Midbrain (tissue), 1 donor: ENCODE results near the gene ACTL7A.

Source experiments
- DNase-seq: peaks from one replicate; lab custom pipeline; 2025; lab: John Stamatoyannopoulos, UW

The ACTL7A gene

DNA sequence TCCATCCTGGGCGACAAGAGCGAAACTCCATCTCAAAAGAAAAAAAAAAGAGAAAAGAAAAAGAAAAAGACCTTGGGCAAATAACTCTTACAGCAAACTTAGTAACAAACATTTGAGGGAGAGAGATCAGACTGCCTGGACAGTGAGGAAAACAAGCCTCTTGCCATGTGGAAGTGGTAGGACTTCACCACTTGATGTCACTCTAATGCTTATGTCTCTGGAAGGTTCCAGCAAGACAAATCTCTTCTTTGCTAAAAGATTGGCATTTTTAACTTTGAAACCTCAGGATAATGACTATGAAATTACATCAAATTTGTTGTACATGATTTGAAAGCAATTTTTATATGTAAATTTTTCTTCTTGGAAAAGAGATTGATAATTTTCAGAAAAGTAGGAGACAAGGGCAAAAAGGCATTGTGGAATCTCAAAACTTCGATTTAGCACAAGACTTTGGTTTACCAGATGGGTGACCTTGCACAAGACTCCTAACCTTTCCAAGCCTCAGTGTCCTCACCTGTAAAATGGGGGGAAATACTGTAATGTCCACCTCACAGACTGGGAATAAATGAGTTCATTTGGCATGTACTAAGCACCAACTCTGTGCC lies 11.7 kb upstream of the ACTL7A start:
- peak; percentile 10 for DNase-seq

GRCh38 chr9:108851138-108851537 lies 10.9 kb upstream of the ACTL7A start:
- DNase-seq = no peak

DNA sequence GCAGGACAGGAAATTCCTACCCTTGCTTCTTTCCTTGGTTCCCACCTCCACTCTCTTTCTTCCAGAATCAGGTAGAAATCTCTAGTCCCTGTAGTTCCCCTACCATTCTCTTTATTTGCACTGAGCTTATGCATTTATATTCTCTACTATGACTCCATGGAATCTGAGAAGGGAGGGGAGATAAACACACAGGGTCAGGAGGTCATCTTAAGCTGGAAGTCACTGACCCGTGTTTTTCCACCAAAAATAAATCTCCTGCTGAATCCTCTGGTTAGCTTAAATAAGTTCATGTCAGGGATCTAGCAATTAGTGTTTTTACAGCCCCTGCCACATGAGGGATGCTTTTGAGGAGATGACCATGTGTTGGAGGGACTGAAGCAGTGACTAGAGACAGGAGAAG lies 10.0 kb upstream of the ACTL7A start:
- no peak for DNase-seq

DNA sequence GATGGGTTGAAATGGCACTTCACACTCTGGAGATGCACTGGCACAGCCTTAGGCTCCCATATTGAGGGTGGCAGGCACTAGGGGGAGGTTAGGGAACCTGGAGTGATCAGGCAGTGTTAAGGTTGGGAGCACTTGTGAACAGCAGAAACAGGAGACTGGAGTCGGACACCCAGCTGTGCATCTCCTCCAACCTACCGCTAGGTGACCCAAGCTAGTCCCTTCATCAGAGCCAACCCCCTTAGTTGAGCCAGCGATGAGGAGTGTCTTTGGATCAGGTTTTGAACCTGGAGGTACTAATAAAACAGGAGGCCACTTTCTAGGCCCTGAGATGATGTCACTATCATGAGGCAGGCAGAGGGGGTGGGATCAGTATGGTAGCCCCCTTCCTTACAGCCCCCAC lies 8.0 kb upstream of the ACTL7A start:
- DNase-seq = no peak

- no peak for DNase-seq
Measured at GRCh38 chr9:108854641-108855528, 7.2 kb upstream of the ACTL7A start.

GRCh38 chr9:108855529-108855886 lies 6.6 kb upstream of the ACTL7A start:
- DNase-seq = no peak

- no peak for DNase-seq
Measured at GRCh38 chr9:108855888-108856287, 6.2 kb upstream of the ACTL7A start, which contains the start of gene ACTL7B. Gene ACTL7B, minus strand, starts transcription at chr9:108855986. Its CDS starts 56 bp downstream, at chr9:108855930.

DNA sequence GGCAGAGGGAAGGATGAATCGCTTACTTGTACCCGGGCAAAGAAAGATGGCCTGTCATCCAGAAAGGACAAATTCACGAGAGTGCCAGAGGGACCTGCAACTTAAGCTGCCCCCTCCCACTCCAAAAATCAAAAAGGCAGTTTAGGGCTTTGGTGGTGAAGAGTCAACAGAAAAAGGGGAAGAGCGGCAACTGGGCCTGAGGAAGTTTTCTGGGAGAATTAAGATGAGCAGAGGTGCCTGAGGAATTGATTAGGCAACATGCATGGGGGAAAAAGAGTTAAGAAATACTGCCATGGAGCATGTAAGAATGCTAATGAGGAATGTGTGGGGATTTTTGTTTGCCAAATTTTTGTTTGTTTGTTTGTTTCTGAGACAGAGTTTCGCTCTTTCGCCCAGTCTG lies 4.5 kb upstream of the ACTL7A start:
- no peak for DNase-seq

DNA sequence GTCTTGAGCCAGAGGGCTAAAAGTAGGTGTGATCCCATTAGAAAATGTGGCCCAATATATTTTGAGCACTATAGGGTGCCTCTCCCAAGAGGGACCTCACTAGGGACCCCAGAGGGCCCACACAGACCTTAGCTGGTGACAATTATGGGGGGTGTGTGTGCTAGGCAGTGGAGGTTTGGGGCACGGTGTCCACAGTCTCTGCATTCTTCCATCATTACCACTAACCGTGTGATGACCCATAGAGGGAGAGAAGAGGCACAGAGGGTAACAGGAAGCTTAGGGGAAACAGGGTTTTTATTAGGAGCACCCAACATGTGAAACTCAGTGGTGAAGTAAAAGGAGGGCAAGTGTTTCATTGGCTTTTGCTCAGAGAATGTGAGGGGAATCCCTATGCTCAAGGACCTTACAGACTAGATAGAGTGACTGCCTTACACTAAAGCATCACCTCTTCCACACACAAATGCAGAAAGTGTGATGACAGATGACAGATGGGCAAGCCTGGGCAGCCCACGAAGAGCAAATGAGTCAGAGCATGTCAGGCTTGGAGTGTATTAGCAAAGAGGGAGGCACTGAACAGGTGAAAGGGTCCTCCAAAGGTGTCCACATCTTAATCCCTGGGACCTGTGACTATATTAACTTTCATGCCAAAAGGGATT lies 2.5 kb upstream of the ACTL7A start:
- DNase-seq = no peak

- DNase-seq = no peak
Measured at GRCh38 chr9:108860354-108860753, 1.7 kb upstream of the ACTL7A start.

GRCh38 chr9:108860764-108861163 lies 1.3 kb upstream of the ACTL7A start:
- DNase-seq = no peak

GRCh38 chr9:108861464-108861863 lies 602 bp upstream of the ACTL7A start:
- DNase-seq = no peak

DNA sequence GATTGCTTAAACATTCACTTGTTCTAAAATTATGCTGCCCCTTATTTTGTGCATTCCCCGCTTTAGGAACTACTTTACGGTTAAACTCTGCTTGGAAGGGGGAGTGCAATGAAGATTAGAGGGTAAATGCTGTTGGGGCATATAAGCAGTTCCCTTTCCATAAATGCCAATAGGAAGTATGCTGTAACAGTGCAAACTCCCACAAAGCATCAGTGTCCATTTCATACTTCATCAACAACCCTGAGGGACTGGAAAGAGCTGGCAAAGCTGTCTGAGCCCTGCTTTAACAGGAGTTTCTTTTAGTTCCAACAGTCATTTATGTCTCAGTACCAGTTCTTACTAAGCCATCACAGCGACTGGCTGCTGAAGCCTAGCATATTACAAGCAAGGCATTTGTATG lies 1.8 kb downstream of the ACTL7A start:
- no peak for DNase-seq

GRCh38 chr9:108864446-108864845 lies 2.4 kb downstream of the ACTL7A start:
- DNase-seq = no peak

DNA sequence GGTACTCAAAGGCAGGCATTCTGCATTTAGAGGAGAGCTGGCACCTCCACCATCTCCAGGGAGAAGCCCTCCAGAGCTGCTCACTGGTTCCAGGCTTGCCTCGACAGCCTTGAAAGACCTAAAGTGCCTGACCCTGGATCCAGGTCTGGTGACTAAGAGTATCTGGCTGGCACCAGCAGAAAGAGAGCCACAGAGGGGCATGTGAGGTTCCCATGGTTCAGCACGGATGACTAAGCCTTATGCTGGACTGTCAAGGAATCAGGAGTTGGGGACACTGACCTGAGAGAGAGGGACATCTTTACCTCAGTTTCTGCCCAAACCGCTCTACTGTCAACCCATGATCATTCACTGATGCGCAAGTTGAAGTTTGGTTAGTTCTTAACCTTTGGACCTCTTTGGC lies 3.0 kb downstream of the ACTL7A start:
- DNase-seq = no peak

DNA sequence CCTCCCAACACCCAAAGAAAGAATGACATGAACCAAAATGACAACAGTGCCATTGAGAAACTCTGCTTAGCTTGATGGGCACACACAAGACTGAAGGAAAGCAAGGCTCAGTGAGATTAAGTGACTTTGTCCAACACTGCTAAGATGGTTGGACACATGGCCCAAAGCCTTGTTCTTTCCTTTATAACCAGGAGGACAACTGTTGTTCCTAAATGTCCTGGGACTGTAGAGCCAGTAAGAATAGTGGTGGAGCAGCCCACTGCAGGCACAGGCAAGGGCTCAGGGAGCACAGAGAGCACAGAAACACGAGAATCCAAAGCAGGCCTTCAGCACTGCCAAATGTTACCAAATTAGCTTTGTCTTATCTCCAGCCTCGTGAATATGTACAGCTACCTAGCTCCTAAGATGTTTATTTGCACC lies 3.9 kb downstream of the ACTL7A start:
- no peak for DNase-seq

DNA sequence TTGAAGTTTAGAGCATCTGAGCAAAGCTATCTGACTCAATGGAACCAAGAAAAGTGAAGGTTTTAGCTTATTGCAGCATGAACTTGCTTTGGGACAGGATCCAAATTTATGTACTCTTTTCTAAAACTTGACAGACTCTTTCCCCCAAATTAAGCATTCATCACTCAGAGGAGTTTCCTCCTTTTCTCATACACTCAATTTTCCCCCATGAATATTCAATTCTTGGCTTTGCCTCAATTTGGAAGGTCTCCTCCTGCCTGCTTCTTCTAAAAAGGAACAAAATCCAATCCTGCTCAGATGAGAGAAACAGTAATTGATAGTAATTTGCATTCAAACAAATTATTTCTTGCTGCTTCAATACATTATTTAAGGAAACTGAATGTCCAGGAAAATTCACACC lies 5.0 kb downstream of the ACTL7A start:
- DNase-seq = no peak

DNA sequence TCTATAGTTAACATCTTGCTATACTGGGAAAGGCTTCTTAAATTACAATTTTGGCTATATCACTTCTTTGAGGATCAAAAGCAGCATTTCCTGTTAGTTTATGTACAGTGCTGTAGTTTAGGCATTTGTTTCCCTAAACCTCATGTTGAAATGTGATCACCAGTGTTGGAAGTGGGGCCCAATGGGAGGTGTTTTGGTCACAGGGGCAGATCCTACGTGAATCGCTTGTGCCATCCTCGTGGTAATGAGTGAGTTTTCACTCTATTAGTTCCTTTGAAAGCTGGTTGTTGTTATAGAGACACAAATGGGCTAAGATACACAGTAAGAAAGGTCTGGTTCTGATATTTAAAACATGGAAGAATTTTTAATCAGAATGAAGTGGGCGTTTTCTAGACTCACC lies 5.8 kb downstream of the ACTL7A start:
- no peak for DNase-seq

DNA sequence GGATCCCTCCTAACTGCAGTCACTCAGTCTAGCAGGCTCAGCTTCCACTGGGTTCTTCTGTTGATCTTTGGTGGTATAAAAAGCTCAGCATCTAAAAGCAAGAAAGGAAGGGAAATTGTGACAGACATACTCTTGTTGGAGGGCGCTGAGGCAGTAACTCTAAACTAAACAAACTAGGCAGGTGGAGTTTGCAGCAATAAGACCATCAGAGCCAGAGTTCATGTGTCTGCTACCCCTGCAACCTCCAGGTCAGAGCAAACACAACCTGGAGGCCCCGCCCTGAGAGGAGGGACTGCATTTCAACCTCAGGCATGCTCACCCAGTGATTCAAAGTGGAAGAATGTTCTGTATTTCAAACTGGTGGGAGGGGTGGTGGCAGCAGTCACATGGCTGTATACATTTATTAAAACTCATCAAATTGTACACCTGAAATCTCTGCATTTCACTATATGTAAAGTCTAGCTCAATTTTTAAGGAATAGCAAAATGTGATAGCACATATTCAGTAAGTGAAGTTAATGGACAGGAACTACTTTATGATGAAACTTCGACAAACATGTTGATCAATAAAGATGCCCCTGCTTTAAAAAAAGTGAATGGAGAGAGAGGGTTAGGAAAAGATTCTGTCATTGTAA lies 7.1 kb downstream of the ACTL7A start:
- DNase-seq = no peak

- no peak for DNase-seq
Measured at GRCh38 chr9:108874058-108874788, 12.2 kb downstream of the ACTL7A start.

- no peak for DNase-seq
Measured at GRCh38 chr9:108876425-108876824, 14.4 kb downstream of the ACTL7A start.

DNA sequence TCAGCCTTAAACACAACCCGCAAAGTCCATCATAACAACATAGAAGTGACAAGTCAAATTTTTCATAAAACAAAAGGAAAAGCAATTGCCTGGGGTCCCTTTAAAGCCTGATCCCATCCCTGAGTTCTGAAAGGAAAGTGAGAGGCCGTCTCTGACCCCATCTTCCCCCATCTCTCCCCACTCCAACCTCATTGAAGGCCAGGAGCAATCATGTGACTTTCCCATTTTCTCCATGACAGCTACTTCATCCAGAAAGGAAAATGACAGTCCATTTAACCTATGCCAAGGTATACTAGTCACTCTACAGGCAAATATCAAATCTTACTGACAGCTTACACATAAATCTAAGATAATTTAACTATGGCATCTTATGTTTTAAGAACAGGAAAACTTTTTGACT lies 15.5 kb downstream of the ACTL7A start:
- DNase-seq = no peak
